Neural cell (in vitro differentiated cells): Measurements from ENCODE around the gene SRI. TPM values are rescaled to one million over a fixed set of nuclear protein-coding genes. Genes with fewer than 3 reads are reported as not detected.

Experiments
- H2AFZ ChIP-seq: fragments of 200-600, 300-800 bp; sonication (generic), shearing (Covaris generic); 2 replicates; pipeline ENCODE4 v1.6.0; 2014; ENCODE audit warnings: low read depth, mild to moderate bottlenecking, antibody characterized with exemption, low read length, moderate library complexity
- H3F3A ChIP-seq: fragments of 200-600 bp; shearing (Covaris generic); 2 replicates; pipeline ENCODE4 v1.6.1; 2016; ENCODE audit warnings: mild to moderate bottlenecking, moderate library complexity, mixed read lengths, antibody characterized with exemption, low read length; ENCODE audit not compliant: insufficient read depth, poor library complexity, severe bottlenecking
- H3K27ac ChIP-seq: fragments of 200-600, 300-800 bp; sonication (generic), shearing (Covaris generic); 2 replicates; pipeline ENCODE4 v1.5.1; 2014; ENCODE audit warnings: mild to moderate bottlenecking, low read length, moderate library complexity
- H3K27me3 ChIP-seq: fragments of 300-800, 200-600 bp; sonication (generic), shearing (Covaris generic); 2 replicates; pipeline ENCODE4 v1.6.0; 2014; ENCODE audit warnings: mild to moderate bottlenecking, low read depth, low read length, moderate library complexity; ENCODE audit not compliant: insufficient read depth
- H3K36me3 ChIP-seq: fragments of 300-800, 200-600 bp; sonication (generic), shearing (Covaris generic); 2 replicates; pipeline ENCODE4 v1.5.1; 2014; ENCODE audit warnings: mild to moderate bottlenecking, antibody characterized with exemption, low read length, moderate library complexity; ENCODE audit not compliant: insufficient read depth
- H3K4me2 ChIP-seq: fragments of 300-800, 200-600 bp; sonication (generic), shearing (Covaris generic); 2 replicates; pipeline ENCODE4 v1.6.0; 2014; ENCODE audit warnings: mild to moderate bottlenecking, low read length
- H3K4me3 ChIP-seq: fragments of 300-800, 200-600 bp; sonication (generic), shearing (Covaris generic); 2 replicates; pipeline ENCODE4 v1.5.1; 2014; ENCODE audit warnings: mild to moderate bottlenecking, low read length, moderate library complexity
- H3K79me2 ChIP-seq: fragments of 200-600 bp; shearing (Covaris generic); replicated peaks from 2 replicates; pipeline ENCODE4 v1.6.0; 2014; ENCODE audit warnings: mild to moderate bottlenecking, low read length, moderate library complexity; ENCODE audit not compliant: insufficient read depth
- H3K9ac ChIP-seq: fragments of 300-800, 200-600 bp; sonication (generic), shearing (Covaris generic); 2 replicates; pipeline ENCODE4 v1.6.1; 2016; ENCODE audit warnings: mild to moderate bottlenecking, low read length, mixed read lengths
- H3K9me2 ChIP-seq: fragments of 200-600 bp; shearing (Covaris generic); 2 replicates; pipeline ENCODE4 v1.6.1; 2016; ENCODE audit warnings: mild to moderate bottlenecking, low read length, mixed read lengths; ENCODE audit not compliant: insufficient read depth
- H3K9me3 ChIP-seq: fragments of 200-600, 300-800 bp; sonication (generic), shearing (Covaris generic); 2 replicates; pipeline ENCODE4 v1.6.1; 2016; ENCODE audit warnings: mild to moderate bottlenecking, mixed run types, low read length, moderate library complexity, mixed read lengths
- H4K20me1 ChIP-seq: fragments of 200-600 bp; shearing (Covaris generic); 2 replicates; pipeline ENCODE4 v1.6.1; 2016; ENCODE audit warnings: mild to moderate bottlenecking, mixed run types; ENCODE audit not compliant: insufficient read depth
- CTCF ChIP-seq: fragments of 450-650 bp; IDR thresholded peaks from 2 replicates; pipeline ENCODE4 v1.5.1; 2014; ENCODE audit warnings: antibody characterized with exemption, mild to moderate bottlenecking, moderate library complexity; ENCODE audit not compliant: poor library complexity, severe bottlenecking
- EP300 ChIP-seq: fragments of 450-650 bp; conservative IDR thresholded peaks from 2 replicates; pipeline ENCODE4 v1.6.1; 2014; ENCODE audit warnings: antibody characterized with exemption, mild to moderate bottlenecking, moderate library complexity; ENCODE audit not compliant: poor library complexity, severe bottlenecking
- EZH2 ChIP-seq: fragments of 200-600, 300-800 bp; shearing (Covaris generic), sonication (generic); IDR thresholded peaks from 2 replicates; pipeline ENCODE4 v1.6.1; 2014; ENCODE audit warnings: antibody characterized with exemption, low read length, borderline replicate concordance, mild to moderate bottlenecking; ENCODE audit not compliant: insufficient read depth, poor library complexity, severe bottlenecking
- MXI1 ChIP-seq: fragments of 450-650 bp; conservative IDR thresholded peaks from 2 replicates; pipeline ENCODE4 v1.6.1; 2014; ENCODE audit warnings: antibody characterized with exemption, mild to moderate bottlenecking; ENCODE audit not compliant: poor library complexity, severe bottlenecking
- POLR2AphosphoS5 ChIP-seq: IDR thresholded peaks from 2 replicates; pipeline ENCODE4 v1.6.1; 2012
- RAD21 ChIP-seq: fragments of 450-650 bp; conservative IDR thresholded peaks from 2 replicates; pipeline ENCODE4 v1.6.1; 2014; ENCODE audit warnings: antibody characterized with exemption, mild to moderate bottlenecking, moderate library complexity
- REST ChIP-seq: IDR thresholded peaks from 2 replicates; pipeline ENCODE4 v1.6.1; 2012; ENCODE audit warnings: borderline replicate concordance
- SMC3 ChIP-seq: fragments of 450-650 bp; conservative IDR thresholded peaks from 2 replicates; pipeline ENCODE4 v1.6.1; 2014; ENCODE audit warnings: antibody characterized with exemption, mild to moderate bottlenecking, moderate library complexity; ENCODE audit not compliant: poor library complexity
- TAF1 ChIP-seq: IDR thresholded peaks from 2 replicates; pipeline ENCODE4 v1.6.1; 2012; ENCODE audit warnings: low read depth
- polyA plus RNA-seq: library from polyadenylated mRNA; depleted of rRNA; stranded (reverse); fragments of >200 nt; gene quantifications from 2 replicates; pipeline ENCODE4 v1.2.3, GENCODE V29; 2014

SRI gene
- polyA plus RNA-seq, 1 donor from 2014 or later, result 97.2 TPM

- Histone ChIP-seq H2AFZ (no peak overlapping the region), H3K9me2 (no peaks in the 10 kb centered on the region), H3K4me3 (no peak overlapping the region), H4K20me1 (no peaks in the 10 kb centered on the region), H3K4me2 (no peak overlapping the region), H3K27ac (no peak overlapping the region), H3K79me2 (no peaks in the 10 kb centered on the region), H3K27me3 (no peaks in the 10 kb centered on the region), H3F3A (no peaks in the 10 kb centered on the region), H3K9me3 (no peaks in the 10 kb centered on the region), H3K9ac (no peak overlapping the region), H3K36me3 (peaks cover 16% of the 10 kb centered on the region)
- TF ChIP-seq RAD21, result no peak
- no peak for TF ChIP-seq MXI1
- TF ChIP-seq SMC3, result no peak
- no peak for TF ChIP-seq EP300
- TF ChIP-seq POLR2AphosphoS5, result no peak
- TF ChIP-seq CTCF, result no peak
- TF ChIP-seq REST, result no peak
- TF ChIP-seq EZH2, result no peak
- no peak for TF ChIP-seq TAF1
These were observed 19.6 kb downstream of the SRI start for GRCh38 chr7:88200261-88200660.

- Histone ChIP-seq H4K20me1 (no peaks in the 10 kb centered on the region), H2AFZ (no peak overlapping the region), H3K9ac (no peak overlapping the region), H3K27ac (no peak overlapping the region), H3F3A (no peaks in the 10 kb centered on the region), H3K9me2 (no peaks in the 10 kb centered on the region), H3K36me3 (no peaks in the 10 kb centered on the region), H3K4me3 (no peak overlapping the region), H3K27me3 (no peaks in the 10 kb centered on the region), H3K79me2 (no peaks in the 10 kb centered on the region), H3K9me3 (no peaks in the 10 kb centered on the region), H3K4me2 (no peak overlapping the region)
- no peak for TF ChIP-seq MXI1
- TF ChIP-seq RAD21, result no peak
- no peak for TF ChIP-seq POLR2AphosphoS5
- TF ChIP-seq TAF1, result no peak
- no peak for TF ChIP-seq EP300
- TF ChIP-seq EZH2, result no peak
- no peak for TF ChIP-seq CTCF
- TF ChIP-seq SMC3, result no peak
- no peak for TF ChIP-seq REST
These were observed 27.9 kb downstream of the SRI start for GRCh38 chr7:88191911-88192310.
